ENCODE measurements around the gene ICA1. TPM values are rescaled to one million over a fixed set of nuclear protein-coding genes. Genes with fewer than 3 reads are reported as not detected.
A peak's percentile ranks its signal among the peaks of the same experiment; 100 is the strongest.

ICA1 gene
- total and polyA plus RNA-seq, 2 experiments from 2014 or later, result 45.2 to 83.7 TPM

- Histone ChIP-seq H3K4me2 (no peak overlapping the region), H3K9me2 (ENCODE audit: insufficient read depth) (peaks cover 11% of the 10 kb centered on the region; the same call in 1 of the 2 replicates), H3F3A (replicated peaks; ENCODE audit: low read depth) (no peaks in the 10 kb centered on the region), H3K4me3 (no peak overlapping the region), H3K79me2 (replicated peaks; ENCODE audit: insufficient read depth) (no peaks in the 10 kb centered on the region), H2AFZ (no peak overlapping the region), H4K20me1 (replicated peaks; ENCODE audit: insufficient read depth) (no peaks in the 10 kb centered on the region), H3K27me3 (ENCODE audit: insufficient read depth) (no peaks in the 10 kb centered on the region), H3K27ac (ENCODE audit: low read depth) (0 out of 2 replicates have a peak overlapping the region, but pooled peaks have one; percentile 6), H3K4me1 (ENCODE audit: insufficient read depth) (no peaks in the 10 kb centered on the region), H3K36me3 (ENCODE audit: insufficient read depth) (no peaks in the 10 kb centered on the region)
- no peaks in the 10 kb centered on the region for H3K4me1 Mint-ChIP-seq
- no peak for ATAC-seq
- H3K9me3 Mint-ChIP-seq, result no peaks in the 10 kb centered on the region
- H3K4me3 Mint-ChIP-seq, result no peak overlapping the region
- TF ChIP-seq EZH2 (IDR thresholded peaks at IDR 0.05; ENCODE audit: low read depth, unreplicated experiment) (no peak), EZH2phosphoT487 (IDR thresholded peaks at IDR 0.05; ENCODE audit: unreplicated experiment) (no peak)
- DNase-seq (ENCODE audit: low spot score), result no peak
- H3K27ac Mint-ChIP-seq, result no peak overlapping the region
- no peaks in the 10 kb centered on the region for H3K36me3 Mint-ChIP-seq (ENCODE audit: low read depth)
- no peaks in the 10 kb centered on the region for H3K27me3 Mint-ChIP-seq (ENCODE audit: insufficient read depth, low read depth, poor library complexity)
These were observed 127.8 kb downstream of the ICA1 start for GRCh38 chr7:8134089-8134733.

DNA sequence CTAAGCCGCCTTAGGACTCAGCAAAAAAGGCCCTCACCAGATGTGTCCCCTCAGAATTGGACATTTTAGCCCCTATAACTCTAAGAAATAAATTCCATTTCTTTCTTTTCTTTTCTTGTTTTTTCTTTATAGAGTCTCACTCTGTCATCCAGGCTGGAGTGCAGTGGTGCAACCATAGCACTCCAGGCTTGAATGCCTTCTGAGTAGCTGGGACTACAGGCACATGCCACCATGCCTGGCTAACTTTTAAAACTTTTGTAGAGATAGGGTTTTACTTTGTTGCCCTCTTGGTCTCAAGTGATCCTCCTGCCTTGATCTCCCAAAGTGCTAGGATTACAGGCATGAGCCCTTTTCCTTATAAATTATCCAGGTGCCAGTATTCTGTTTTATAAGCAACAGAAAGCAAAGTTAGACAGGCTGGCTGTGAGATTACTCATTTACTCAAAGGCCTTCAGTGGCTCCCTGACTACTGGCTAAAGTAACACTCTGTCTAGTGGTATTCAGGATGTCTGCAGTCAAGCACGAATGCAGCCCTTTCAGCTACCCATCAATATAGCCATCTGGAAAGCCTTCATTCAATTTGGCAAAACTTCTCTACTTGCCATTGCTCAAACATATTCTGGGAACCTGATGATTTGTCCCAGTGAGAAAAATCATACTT is 128.6 kb downstream of the ICA1 start:
- H3K9me2 ChIP-seq (ENCODE audit: insufficient read depth), result peaks cover 11% of the 10 kb centered on the region; the same call in 1 of the 2 replicates
- no peak overlapping the region for H2AFZ ChIP-seq
- no peaks in the 10 kb centered on the region for H3K27me3 ChIP-seq (ENCODE audit: insufficient read depth)
- no peak overlapping the region for H3K4me2 ChIP-seq
- Mint-ChIP-seq H3K27ac (no peak overlapping the region), H3K4me3 (no peak overlapping the region), H3K9me3 (no peaks in the 10 kb centered on the region), H3K4me1 (no peaks in the 10 kb centered on the region), H3K27me3 (ENCODE audit: insufficient read depth, low read depth, poor library complexity) (no peaks in the 10 kb centered on the region), H3K36me3 (ENCODE audit: low read depth) (no peaks in the 10 kb centered on the region)
- H3K4me3 ChIP-seq, result no peak overlapping the region
- ATAC-seq (no peak), DNase-seq (ENCODE audit: low spot score) (no peak)
- H3K79me2 ChIP-seq (replicated peaks; ENCODE audit: insufficient read depth), result no peaks in the 10 kb centered on the region
- H3K36me3 ChIP-seq (ENCODE audit: insufficient read depth), result no peaks in the 10 kb centered on the region
- H3F3A ChIP-seq (replicated peaks; ENCODE audit: low read depth), result no peaks in the 10 kb centered on the region
- H4K20me1 ChIP-seq (replicated peaks; ENCODE audit: insufficient read depth), result no peaks in the 10 kb centered on the region
- H3K4me1 ChIP-seq (ENCODE audit: insufficient read depth), result no peaks in the 10 kb centered on the region
- no peak overlapping the region for H3K27ac ChIP-seq (ENCODE audit: low read depth)
- TF ChIP-seq ZNF462 (CRISPR knock-in tag; IDR thresholded peaks at IDR 0.05) (no peak), EZH2phosphoT487 (IDR thresholded peaks at IDR 0.05; ENCODE audit: unreplicated experiment) (no peak), POLR2AphosphoS5 (IDR thresholded peaks at IDR 0.05; ENCODE audit: low read depth) (no peak), NANOG (IDR thresholded peaks at IDR 0.05; ENCODE audit: borderline replicate concordance) (no peak), REST (IDR thresholded peaks at IDR 0.05; ENCODE audit: unreplicated experiment) (no peak), ZNF331 (CRISPR knock-in tag; IDR thresholded peaks at IDR 0.05; ENCODE audit: low read depth) (no peak), ETS1 (IDR thresholded peaks at IDR 0.05) (no peak)
